Psoas muscle (tissue), 8 donors: ENCODE results near the gene DNAH8. TPM values are rescaled to one million over a fixed set of nuclear protein-coding genes. Genes with fewer than 3 reads are reported as not detected.

Source experiments
- ATAC-seq, 4 donors: fragments of 200-7000 bp; cut with Tn5 transposase; one replicate each; pipeline ENCODE4 v1.9.1; 2020; ENCODE audit warnings: moderate library complexity in 3 of 4, mild to moderate bottlenecking in 2 of 4
- DNase-seq, 2 donors: peaks; one replicate each; pipeline ENCODE4 v3.0.0-alpha.2; 2020
- H3K27ac ChIP-seq: fragments of 200-600 bp; one replicate; pipeline ENCODE4 v1.8.0; 2022
- H3K27me3 ChIP-seq, 3 donors: fragments of 200-600 bp in 1 of 3; one replicate each; pipeline versions ENCODE4 v1.6.1 to v1.8.0; 2013 to 2022; ENCODE audit warnings: low read length in 2 of 3, mild to moderate bottlenecking in 2 of 3, moderate library complexity in 1 of 3; ENCODE audit not compliant: insufficient read depth in 3 of 3
- H3K36me3 ChIP-seq, 2 donors: fragments of 200-600 bp in 1 of 2; one replicate each; pipeline versions ENCODE4 v1.6.1 to v1.8.0; 2013 to 2022; ENCODE audit warnings: low read depth in 1 of 2, mild to moderate bottlenecking in 1 of 2, moderate library complexity in 1 of 2; ENCODE audit not compliant: insufficient read depth in 1 of 2
- H3K4me1 ChIP-seq: fragments of 200-600 bp; one replicate; pipeline ENCODE4 v1.8.0; 2022
- H3K4me3 ChIP-seq: fragments of 200-600 bp; one replicate; pipeline ENCODE4 v1.8.0; 2022; ENCODE audit warnings: mild to moderate bottlenecking
- H3K9me3 ChIP-seq: fragments of 200-600 bp; one replicate; pipeline ENCODE4 v1.8.0; 2022
- CTCF ChIP-seq: fragments of 200-600 bp; IDR thresholded peaks from one replicate; pipeline ENCODE4 v1.8.0; 2022; ENCODE audit warnings: antibody characterized with exemption
- WGBS, 3 donors: extraction: QIAGEN DNeasy Blood & Tissue Kit; methylation state at CpG; one replicate each; pipeline versions ENCODE4 v1.1.6 to v1.1.7; 2013; 5-methylcytosine and 5-hydroxymethylcytosine counted together
- intact Hi-C, 2 donors: fragments of 100-400 bp; cut with DNase I; formaldehyde crosslinking; loops; one replicate each; pipeline versions ENCODE4 v1.11.0 to v1.14.2; 2022
- polyA plus RNA-seq, 3 donors: library from polyadenylated mRNA; stranded (reverse); fragments of 200-250 nt; gene quantifications; one replicate each; pipeline ENCODE4 v1.2.3, GENCODE V29; 2013
- total RNA-seq, 4 donors: library from RNA; stranded (reverse); fragmentation: NEBNext Ultra II Directional in 2 of 4; extraction: Animal tissue kit (Norgen Biotek cat#: 25700) in 2 of 4; gene quantifications; one replicate each; pipeline versions ENCODE4 v1.2.1 to v1.2.4, GENCODE V29; 2021 to 2023
- donor health status: healthy with polysubstance abuse.
- donor health status: DM: no; HTN: no; CAD: no; lungs with moderate emphysema.
- donor health status: Bipolar disorder and iron deficiency.
- donor health status: healthy.
- donor health status: DM: yes; HTN: yes; CAD: no.
- donor health status: DM: no; HTN: no; CAD: no.
- donor health status: DM: no; HTN: no; CAD: no.
- donor health status: DM: yes; HTN: yes; CAD: no.

The DNAH8 gene
- total and polyA plus RNA-seq, 7 donors = 0.02 TPM; not detected in 6

- DNase-seq (no peak), ATAC-seq (no peak)
- Histone ChIP-seq H3K36me3 (peaks cover 2 to 24% of the 10 kb centered on the region in 2 donors), H3K4me3 (no peak overlapping the region), H3K9me3 (no peaks in the 10 kb centered on the region), H3K27ac (no peak overlapping the region), H3K27me3 (no peaks in the 10 kb centered on the region), H3K4me1 (no peaks in the 10 kb centered on the region)
- 90 to 91% (median 90%) methylated on average over 1 of the region's 1 CpG for WGBS, 3 donors
- TF ChIP-seq CTCF = no peak
- intact Hi-C loops = no loop called here
Measured at GRCh38 chr6:38687549-38687948, 27.6 kb upstream of the DNAH8 start.

- no peak for TF ChIP-seq CTCF
- no peak for DNase-seq
- Histone ChIP-seq H3K4me3 (no peak overlapping the region), H3K4me1 (no peaks in the 10 kb centered on the region), H3K27me3 (no peaks in the 10 kb centered on the region), H3K27ac (no peak overlapping the region), H3K9me3 (no peaks in the 10 kb centered on the region), H3K36me3 (peaks cover 2 to 14% of the 10 kb centered on the region in 2 donors)
- 77 to 82% (median 80%) methylated on average over 6 of the region's 6 CpGs for WGBS, 3 donors
- ATAC-seq = no peak
- intact Hi-C loops = no loop called here
Measured at GRCh38 chr6:38688579-38689087, 26.5 kb upstream of the DNAH8 start.

GRCh38 chr6:38695227-38695900, 19.7 kb upstream of the DNAH8 start:
- no peak for DNase-seq
- H3K36me3 ChIP-seq = no peaks in the 10 kb centered on the region
- H3K4me3 ChIP-seq = no peak overlapping the region
- WGBS, 3 donors = 94 to 100% (median 96%) methylated on average over 2 of the region's 2 CpGs
- TF ChIP-seq CTCF = no peak
- intact Hi-C loops = no loop called here
- H3K27ac ChIP-seq = no peak overlapping the region
- ATAC-seq = no peak
- no peaks in the 10 kb centered on the region for H3K27me3 ChIP-seq
- peaks cover under 1% of the 10 kb centered on the region for H3K9me3 ChIP-seq
- H3K4me1 ChIP-seq = peaks cover 2% of the 10 kb centered on the region

GRCh38 chr6:38695933-38696332, 19.2 kb upstream of the DNAH8 start:
- no peak for TF ChIP-seq CTCF
- ATAC-seq (no peak), DNase-seq (no peak)
- peaks cover 5% of the 10 kb centered on the region for H3K9me3 ChIP-seq
- H3K4me1 ChIP-seq = peaks cover 2% of the 10 kb centered on the region
- no peaks in the 10 kb centered on the region for H3K36me3 ChIP-seq
- intact Hi-C loops = no loop called here
- 78 to 83% (median 82%) methylated on average over 1 of the region's 1 CpG for WGBS, 3 donors
- H3K4me3 ChIP-seq = no peak overlapping the region
- no peak overlapping the region for H3K27ac ChIP-seq
- no peaks in the 10 kb centered on the region for H3K27me3 ChIP-seq

- TF ChIP-seq CTCF = no peak
- Histone ChIP-seq H3K4me1 (peaks cover 2% of the 10 kb centered on the region), H3K27me3 (no peaks in the 10 kb centered on the region), H3K36me3 (no peaks in the 10 kb centered on the region), H3K9me3 (peaks cover 5% of the 10 kb centered on the region), H3K4me3 (no peak overlapping the region), H3K27ac (no peak overlapping the region)
- DNase-seq (no peak), ATAC-seq (no peak)
- intact Hi-C loops = no loop called here
Measured at GRCh38 chr6:38696345-38696744, 18.8 kb upstream of the DNAH8 start.
